ENCODE data around the gene CUEDC2.

GRCh38 chr10:102424145-102424544, 8.2 kb downstream of the CUEDC2 start:
- TF ChIP-seq KLF16 (tag by site-specific recombination; IDR thresholded peaks at IDR 0.05) (no peak), ZFHX2 (tag by site-specific recombination; conservative IDR thresholded peaks at IDR 0.05) (no peak), MYNN (tag by site-specific recombination; IDR thresholded peaks at IDR 0.05; ENCODE audit: borderline replicate concordance) (no peak), ZNF274 (IDR thresholded peaks at IDR 0.05; ENCODE audit: low read length) (no peak), ZNF274 (tag by site-specific recombination; IDR thresholded peaks at IDR 0.05; ENCODE audit: borderline replicate concordance) (no peak), ZNF335 (tag by site-specific recombination; conservative IDR thresholded peaks at IDR 0.05) (no peak)
- TF ChIP-seq, protein P1, sequence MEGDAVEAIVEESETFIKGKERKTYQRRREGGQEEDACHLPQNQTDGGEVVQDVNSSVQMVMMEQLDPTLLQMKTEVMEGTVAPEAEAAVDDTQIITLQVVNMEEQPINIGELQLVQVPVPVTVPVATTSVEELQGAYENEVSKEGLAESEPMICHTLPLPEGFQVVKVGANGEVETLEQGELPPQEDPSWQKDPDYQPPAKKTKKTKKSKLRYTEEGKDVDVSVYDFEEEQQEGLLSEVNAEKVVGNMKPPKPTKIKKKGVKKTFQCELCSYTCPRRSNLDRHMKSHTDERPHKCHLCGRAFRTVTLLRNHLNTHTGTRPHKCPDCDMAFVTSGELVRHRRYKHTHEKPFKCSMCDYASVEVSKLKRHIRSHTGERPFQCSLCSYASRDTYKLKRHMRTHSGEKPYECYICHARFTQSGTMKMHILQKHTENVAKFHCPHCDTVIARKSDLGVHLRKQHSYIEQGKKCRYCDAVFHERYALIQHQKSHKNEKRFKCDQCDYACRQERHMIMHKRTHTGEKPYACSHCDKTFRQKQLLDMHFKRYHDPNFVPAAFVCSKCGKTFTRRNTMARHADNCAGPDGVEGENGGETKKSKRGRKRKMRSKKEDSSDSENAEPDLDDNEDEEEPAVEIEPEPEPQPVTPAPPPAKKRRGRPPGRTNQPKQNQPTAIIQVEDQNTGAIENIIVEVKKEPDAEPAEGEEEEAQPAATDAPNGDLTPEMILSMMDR (tag by site-specific recombination; IDR thresholded peaks at IDR 0.05): no peak
- TF ChIP-seq, protein P2, sequence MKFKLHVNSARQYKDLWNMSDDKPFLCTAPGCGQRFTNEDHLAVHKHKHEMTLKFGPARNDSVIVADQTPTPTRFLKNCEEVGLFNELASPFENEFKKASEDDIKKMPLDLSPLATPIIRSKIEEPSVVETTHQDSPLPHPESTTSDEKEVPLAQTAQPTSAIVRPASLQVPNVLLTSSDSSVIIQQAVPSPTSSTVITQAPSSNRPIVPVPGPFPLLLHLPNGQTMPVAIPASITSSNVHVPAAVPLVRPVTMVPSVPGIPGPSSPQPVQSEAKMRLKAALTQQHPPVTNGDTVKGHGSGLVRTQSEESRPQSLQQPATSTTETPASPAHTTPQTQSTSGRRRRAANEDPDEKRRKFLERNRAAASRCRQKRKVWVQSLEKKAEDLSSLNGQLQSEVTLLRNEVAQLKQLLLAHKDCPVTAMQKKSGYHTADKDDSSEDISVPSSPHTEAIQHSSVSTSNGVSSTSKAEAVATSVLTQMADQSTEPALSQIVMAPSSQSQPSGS (tag by site-specific recombination; IDR thresholded peaks at IDR 0.05; ENCODE audit: low read depth): no peak
- TF ChIP-seq, protein P3, sequence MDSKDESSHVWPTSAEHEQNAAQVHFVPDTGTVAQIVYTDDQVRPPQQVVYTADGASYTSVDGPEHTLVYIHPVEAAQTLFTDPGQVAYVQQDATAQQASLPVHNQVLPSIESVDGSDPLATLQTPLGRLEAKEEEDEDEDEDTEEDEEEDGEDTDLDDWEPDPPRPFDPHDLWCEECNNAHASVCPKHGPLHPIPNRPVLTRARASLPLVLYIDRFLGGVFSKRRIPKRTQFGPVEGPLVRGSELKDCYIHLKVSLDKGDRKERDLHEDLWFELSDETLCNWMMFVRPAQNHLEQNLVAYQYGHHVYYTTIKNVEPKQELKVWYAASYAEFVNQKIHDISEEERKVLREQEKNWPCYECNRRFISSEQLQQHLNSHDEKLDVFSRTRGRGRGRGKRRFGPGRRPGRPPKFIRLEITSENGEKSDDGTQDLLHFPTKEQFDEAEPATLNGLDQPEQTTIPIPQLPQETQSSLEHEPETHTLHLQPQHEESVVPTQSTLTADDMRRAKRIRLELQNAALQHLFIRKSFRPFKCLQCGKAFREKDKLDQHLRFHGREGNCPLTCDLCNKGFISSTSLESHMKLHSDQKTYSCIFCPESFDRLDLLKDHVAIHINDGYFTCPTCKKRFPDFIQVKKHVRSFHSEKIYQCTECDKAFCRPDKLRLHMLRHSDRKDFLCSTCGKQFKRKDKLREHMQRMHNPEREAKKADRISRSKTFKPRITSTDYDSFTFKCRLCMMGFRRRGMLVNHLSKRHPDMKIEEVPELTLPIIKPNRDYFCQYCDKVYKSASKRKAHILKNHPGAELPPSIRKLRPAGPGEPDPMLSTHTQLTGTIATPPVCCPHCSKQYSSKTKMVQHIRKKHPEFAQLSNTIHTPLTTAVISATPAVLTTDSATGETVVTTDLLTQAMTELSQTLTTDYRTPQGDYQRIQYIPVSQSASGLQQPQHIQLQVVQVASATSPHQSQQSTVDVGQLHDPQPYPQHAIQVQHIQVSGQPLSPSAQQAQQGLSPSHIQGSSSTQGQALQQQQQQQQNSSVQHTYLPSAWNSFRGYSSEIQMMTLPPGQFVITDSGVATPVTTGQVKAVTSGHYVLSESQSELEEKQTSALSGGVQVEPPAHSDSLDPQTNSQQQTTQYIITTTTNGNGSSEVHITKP (tag by site-specific recombination; IDR thresholded peaks at IDR 0.05): no peak
